HG03064 (cell line): ENCODE data around the gene RNF187.

ENCODE experiments used
- ATAC-seq: cut with Tn5 transposase; IDR thresholded peaks from one replicate; pipeline ENCODE4 v1.9.1; 2021; ENCODE audit warnings: low read depth; ENCODE audit not compliant: unreplicated experiment

RNF187 gene

GRCh38 chr1:228542981-228543380, 55.8 kb downstream of the RNF187 start:
- no peak for ATAC-seq

DNA sequence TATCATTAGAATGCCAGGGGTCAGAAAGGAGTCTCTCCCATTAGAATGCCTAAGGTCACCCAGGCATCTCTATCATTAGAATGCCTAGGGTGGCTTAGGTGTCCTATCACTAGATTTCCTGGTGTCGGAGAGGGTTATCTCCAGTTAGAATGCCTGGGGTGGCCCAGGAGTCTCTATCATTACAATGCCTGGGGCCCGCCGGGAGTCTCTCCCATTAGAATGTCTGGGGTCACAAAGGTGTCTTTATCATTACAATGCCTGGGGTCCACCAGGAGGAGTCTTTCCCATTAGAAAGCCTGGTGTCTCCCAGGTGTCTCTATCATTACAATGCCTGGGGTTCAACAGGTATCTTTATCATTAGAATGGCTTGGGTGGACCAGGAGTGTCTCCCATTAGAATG, 56.2 kb downstream of the RNF187 start:
- ATAC-seq = no peak

- no peak for ATAC-seq
These were observed 57.1 kb downstream of the RNF187 start for GRCh38 chr1:228544021-228544850.

GRCh38 chr1:228544921-228545591, 57.9 kb downstream of the RNF187 start:
- ATAC-seq = no peak
